IMR-90 (cell line): ENCODE results near the gene RAB3GAP2. TPM values are rescaled to one million over a fixed set of nuclear protein-coding genes. Genes with fewer than 3 reads are reported as not detected.

ENCODE experiments used
- ATAC-seq: fragments of 200-7000 bp; cut with Tn5 transposase; 2 replicates; pipeline ENCODE4 v1.9.1; 2020; ENCODE audit warnings: low read depth, mild to moderate bottlenecking, moderate library complexity
- BruUV-seq: library from RNA; stranded (reverse); fragments of 400-500 nt; replicated peaks from 2 replicates; lab custom pipeline; 2021; lab: Mats Ljungman, UMichigan
- CTCF ChIA-PET: fragments of 300-600 bp; formaldehyde crosslinking; extraction: SDS; loops from one replicate; lab custom pipeline; 2021; ENCODE audit warnings: antibody characterized with exemption; lab: Yijun Ruan, JAX
- POLR2A ChIA-PET: fragments of 300-600 bp; sonication (Branson Sonifier 250); formaldehyde crosslinking; loops from one replicate; lab custom pipeline; 2022; ENCODE audit warnings: antibody characterized with exemption; ENCODE audit not compliant: unreplicated experiment; lab: Charles Lee
- DNase-seq: peaks from one replicate; pipeline ENCODE4 v3.0.0; 2013
- H2AFZ ChIP-seq: replicated peaks from 2 replicates; pipeline ENCODE3; 2013; ENCODE audit warnings: low read length, mild to moderate bottlenecking; ENCODE audit not compliant: poor library complexity
- H2AK5ac ChIP-seq: 2 replicates; pipeline ENCODE4 v1.6.1; 2013; ENCODE audit warnings: low read depth, low read length, inconsistent platforms
- H2AK9ac ChIP-seq: replicated peaks from 2 replicates; pipeline ENCODE3; 2013; ENCODE audit warnings: mild to moderate bottlenecking, low read depth, low read length, moderate library complexity; ENCODE audit not compliant: poor library complexity
- H2BK120ac ChIP-seq: 2 replicates; pipeline ENCODE4 v1.6.1; 2013; ENCODE audit warnings: low read depth, low read length, inconsistent platforms
- H2BK15ac ChIP-seq: 3 replicates; pipeline ENCODE4 v1.6.1; 2013; ENCODE audit warnings: low read depth, low read length, inconsistent platforms
- H2BK20ac ChIP-seq: 2 replicates; pipeline ENCODE4 v1.6.1; 2013; ENCODE audit warnings: low read depth, mild to moderate bottlenecking, inconsistent platforms, low read length, moderate library complexity
- H2BK5ac ChIP-seq: 2 replicates; pipeline ENCODE4 v1.6.1; 2013; ENCODE audit warnings: mild to moderate bottlenecking, low read depth, low read length, inconsistent platforms; ENCODE audit not compliant: poor library complexity, severe bottlenecking
- H3K14ac ChIP-seq: replicated peaks from 2 replicates; pipeline ENCODE4 v1.6.1; 2013; ENCODE audit warnings: low read depth, low read length, inconsistent platforms
- H3K18ac ChIP-seq: 2 replicates; pipeline ENCODE4 v1.6.1; 2013; ENCODE audit warnings: low read depth, low read length, control low read depth
- H3K23ac ChIP-seq: 2 replicates; pipeline ENCODE4 v1.6.1; 2013; ENCODE audit warnings: low read depth, low read length, inconsistent platforms
- H3K27ac ChIP-seq: 2 replicates; pipeline ENCODE4 v1.5.1; 2013; ENCODE audit warnings: mild to moderate bottlenecking, control low read depth, low read length; ENCODE audit not compliant: insufficient read depth
- H3K27me3 ChIP-seq: 2 replicates; pipeline ENCODE4 v1.6.1; 2013; ENCODE audit warnings: low read length; ENCODE audit not compliant: control insufficient read depth, insufficient read depth
- H3K36me3 ChIP-seq: 2 replicates; pipeline ENCODE4 v1.6.1; 2013; ENCODE audit warnings: low read length, mixed read lengths; ENCODE audit not compliant: control insufficient read depth, insufficient read depth
- H3K4ac ChIP-seq: 2 replicates; pipeline ENCODE4 v1.6.1; 2013; ENCODE audit warnings: low read depth, low read length, inconsistent platforms
- H3K4me1 ChIP-seq: 2 replicates; pipeline ENCODE4 v1.6.1; 2013; ENCODE audit warnings: low read length, mixed read lengths; ENCODE audit not compliant: control insufficient read depth, insufficient read depth
- H3K4me2 ChIP-seq: 2 replicates; pipeline ENCODE4 v1.6.1; 2013; ENCODE audit warnings: low read depth, mild to moderate bottlenecking, control low read depth, low read length, moderate library complexity
- H3K4me3 ChIP-seq: 2 replicates; pipeline ENCODE4 v1.5.1; 2013; ENCODE audit warnings: low read depth, mild to moderate bottlenecking, control low read depth, low read length, moderate library complexity; ENCODE audit not compliant: insufficient read depth
- H3K56ac ChIP-seq: 2 replicates; pipeline ENCODE4 v1.6.1; 2013; ENCODE audit warnings: low read length, inconsistent platforms; ENCODE audit not compliant: insufficient read depth; ENCODE audit errors: extremely low read depth
- H3K79me1 ChIP-seq, 2 experiments: 2 replicates each; pipeline ENCODE4 v1.6.1; 2013; ENCODE audit warnings: low read length in 2 of 2, inconsistent platforms in 1 of 2, low read depth in 1 of 2
- H3K9ac ChIP-seq: 2 replicates; pipeline ENCODE4 v1.6.1; 2013; ENCODE audit warnings: low read depth, low read length, control low read depth
- H3K9me1 ChIP-seq: 2 replicates; pipeline ENCODE4 v1.6.1; 2013; ENCODE audit warnings: low read length, inconsistent platforms; ENCODE audit not compliant: insufficient read depth
- H3K9me3 ChIP-seq: 2 replicates; pipeline ENCODE4 v1.6.1; 2013; ENCODE audit warnings: low read length; ENCODE audit not compliant: control insufficient read depth, insufficient read depth
- H4K20me1 ChIP-seq: 2 replicates; pipeline ENCODE4 v1.6.1; 2013; ENCODE audit warnings: low read length, inconsistent platforms; ENCODE audit not compliant: insufficient read depth
- H4K5ac ChIP-seq: 2 replicates; pipeline ENCODE4 v1.6.1; 2013; ENCODE audit warnings: mild to moderate bottlenecking, low read depth, low read length, control low read depth
- H4K8ac ChIP-seq, 2 experiments: 2 replicates each; pipeline ENCODE4 v1.6.1; 2013; ENCODE audit warnings: low read depth in 2 of 2, low read length in 2 of 2, control low read depth in 1 of 2, inconsistent platforms in 1 of 2
- H4K91ac ChIP-seq: 2 replicates; pipeline ENCODE4 v1.6.1; 2013; ENCODE audit warnings: low read depth, low read length, inconsistent platforms; ENCODE audit not compliant: insufficient read depth
- BHLHE40 ChIP-seq: fragments of 150-350 bp; IDR thresholded peaks from 2 replicates; pipeline ENCODE4 v1.6.1; 2016; ENCODE audit warnings: mild to moderate bottlenecking, low read depth, low read length
- CEBPB ChIP-seq: IDR thresholded peaks from 2 replicates; pipeline ENCODE4 v1.6.1; 2012; ENCODE audit warnings: low read depth, low read length, improper control_type of control experiment
- CHD1 ChIP-seq: IDR thresholded peaks from 2 replicates; pipeline ENCODE4 v1.6.1; 2012; ENCODE audit warnings: low read depth, low read length, improper control_type of control experiment
- CTCF ChIP-seq: conservative IDR thresholded peaks from 2 replicates; pipeline ENCODE4 v1.5.1; 2012; ENCODE audit warnings: mild to moderate bottlenecking, low read depth, low read length, improper control_type of control experiment
- ELK1 ChIP-seq: fragments of 150-350 bp; IDR thresholded peaks from 2 replicates; pipeline ENCODE4 v1.6.1; 2016; ENCODE audit warnings: low read depth, mild to moderate bottlenecking, low read length, moderate library complexity, borderline replicate concordance
- FOS ChIP-seq: fragments of 150-350 bp; IDR thresholded peaks from 2 replicates; pipeline ENCODE4 v1.6.1; 2016; ENCODE audit warnings: low read depth, low read length
- MAFK ChIP-seq: IDR thresholded peaks from 2 replicates; pipeline ENCODE4 v1.6.1; 2012; ENCODE audit warnings: low read depth, low read length, improper control_type of control experiment
- MAZ ChIP-seq: IDR thresholded peaks from 2 replicates; pipeline ENCODE4 v1.6.1; 2012; ENCODE audit warnings: low read depth, mild to moderate bottlenecking, low read length, improper control_type of control experiment, moderate library complexity, borderline replicate concordance
- MXI1 ChIP-seq: IDR thresholded peaks from 2 replicates; pipeline ENCODE4 v1.6.1; 2012; ENCODE audit warnings: low read depth, mild to moderate bottlenecking, low read length, moderate library complexity, borderline replicate concordance
- NFE2L2 ChIP-seq: fragments of 150-350 bp; IDR thresholded peaks from 2 replicates; pipeline ENCODE4 v1.6.1; 2016; ENCODE audit warnings: low read depth, mild to moderate bottlenecking, low read length
- POLR2A ChIP-seq: IDR thresholded peaks from 2 replicates; pipeline ENCODE4 v1.6.1; 2012; ENCODE audit warnings: mild to moderate bottlenecking, low read depth, low read length
- RAD21 ChIP-seq: IDR thresholded peaks from 2 replicates; pipeline ENCODE4 v1.6.1; 2012; ENCODE audit warnings: low read length, improper control_type of control experiment
- RCOR1 ChIP-seq: IDR thresholded peaks from 2 replicates; pipeline ENCODE4 v1.6.1; 2012; ENCODE audit warnings: mild to moderate bottlenecking, low read length, improper control_type of control experiment; ENCODE audit not compliant: insufficient replicate concordance
- RFX5 ChIP-seq: IDR thresholded peaks from 2 replicates; pipeline ENCODE4 v1.8.0; 2012; ENCODE audit warnings: low read depth, mild to moderate bottlenecking, low read length, moderate library complexity
- SMC3 ChIP-seq: fragments of 150-350 bp; IDR thresholded peaks from 2 replicates; pipeline ENCODE4 v1.6.1; 2016; ENCODE audit warnings: low read depth, mild to moderate bottlenecking, antibody characterized with exemption, low read length, moderate library complexity
- USF2 ChIP-seq: fragments of 150-350 bp; IDR thresholded peaks from 2 replicates; pipeline ENCODE4 v1.6.1; 2017; ENCODE audit warnings: mild to moderate bottlenecking, antibody characterized with exemption, low read length, low read depth
- WGBS, 2 experiments: methylation state at CpG; one replicate each; pipeline versions ENCODE4 v1.1.5 to v1.1.7; 2013; ENCODE audit warnings: missing lambda C conversion rate in 2 of 2; ENCODE audit not compliant: insufficient read length in 1 of 2; ENCODE audit errors: extremely low coverage in 2 of 2; 5-methylcytosine and 5-hydroxymethylcytosine counted together
- dilution Hi-C: fragments of 300-500 bp; cut with HindIII; formaldehyde crosslinking; loops from one replicate; pipeline ENCODE4 v1.14.3; 2018; ENCODE audit warnings: low sequenced_read_pairs; ENCODE audit not compliant: unreplicated experiment
- in situ Hi-C: fragments of 300-500 bp; cut with MboI; formaldehyde crosslinking; loops from 3 replicates; pipeline ENCODE4 v1.14.3; 2019; ENCODE audit warnings: low sequenced_read_pairs, inconsistent platforms, mixed read lengths
- intact Hi-C: fragments of 100-400 bp; cut with micrococcal nuclease; formaldehyde crosslinking; loops from 2 replicates; pipeline ENCODE4 v1.10.0; 2022
- polyA plus RNA-seq, 3 experiments: library from polyadenylated mRNA; depleted of rRNA; stranded (reverse); fragments of >200 nt; gene quantifications; 2 replicates each; pipeline ENCODE4 v1.2.3, GENCODE V29; 2012; ENCODE audit warnings: low replicate concordance in 1 of 3
- total RNA-seq: library from RNA; depleted of rRNA; stranded (reverse); fragments of >200 nt; gene quantifications from 2 replicates; pipeline ENCODE4 v1.2.3, GENCODE V29; 2012

The RAB3GAP2 gene
- total and polyA plus RNA-seq, 2 of the 4 experiments (the other 2 are of a cell fraction), result 12.3 to 37.8 TPM

GRCh38 chr1:220127076-220127475 is 145.2 kb downstream of the RAB3GAP2 start:
- no peak overlapping the region for H3K27ac ChIP-seq
- dilution Hi-C loops, result no loop called here
- H3K79me1 ChIP-seq, result peaks cover 0 to 4% of the 10 kb centered on the region in 2 experiments; a peak in 1 of 4 replicates
- H4K8ac ChIP-seq, result no peak overlapping the region
- DNase-seq (no peak), ATAC-seq (no peak)
- no peak overlapping the region for H3K18ac ChIP-seq
- BruUV-seq, result no TSS peak
- WGBS, 2 experiments, result 50% methylated on average over 1 of the region's 3 CpGs; no CpG with 5 or more reads in 1 of the 2 experiments
- no peak overlapping the region for H2AFZ ChIP-seq
- no peaks in the 10 kb centered on the region for H4K20me1 ChIP-seq
- no peak overlapping the region for H3K56ac ChIP-seq
- H2BK5ac ChIP-seq, result no peak overlapping the region
- H3K4ac ChIP-seq, result no peak overlapping the region
- in situ Hi-C loops, result no loop called here
- H3K23ac ChIP-seq, result no peak overlapping the region
- POLR2A ChIA-PET, result no interaction called here
- no peak overlapping the region for H4K5ac ChIP-seq
- H2BK15ac ChIP-seq, result no peak overlapping the region
- H3K4me2 ChIP-seq, result no peak overlapping the region
- H3K36me3 ChIP-seq, result peaks cover 11% of the 10 kb centered on the region
- no peak overlapping the region for H3K14ac ChIP-seq
- H2AK5ac ChIP-seq, result no peak overlapping the region
- H2BK20ac ChIP-seq, result no peak overlapping the region
- peaks cover 2% of the 10 kb centered on the region; the same call in 1 of the 2 replicates for H3K4me1 ChIP-seq
- H2BK120ac ChIP-seq, result no peak overlapping the region
- H3K27me3 ChIP-seq, result no peaks in the 10 kb centered on the region
- no peak overlapping the region for H4K91ac ChIP-seq
- TF ChIP-seq USF2 (no peak), MXI1 (no peak), FOS (no peak), RCOR1 (no peak), SMC3 (no peak), BHLHE40 (no peak), MAFK (no peak), ELK1 (no peak), POLR2A (no peak), CHD1 (no peak), MAZ (no peak), NFE2L2 (no peak), CTCF (no peak), CEBPB (no peak), RFX5 (no peak), RAD21 (no peak)
- no peaks in the 10 kb centered on the region; the same call in 1 of the 2 replicates for H3K9me3 ChIP-seq
- CTCF ChIA-PET, result no interaction called here
- H3K9me1 ChIP-seq, result no peaks in the 10 kb centered on the region
- H2AK9ac ChIP-seq, result no peak overlapping the region
- H3K9ac ChIP-seq, result no peak overlapping the region
- intact Hi-C loops, result no loop called here
- no peak overlapping the region for H3K4me3 ChIP-seq
